AG08395 (cell line): ENCODE measurements around the gene SCUBE2.
"Not testable (repeated sequence)": the region's sequence is repeated elsewhere in the genome, so short reads cannot be mapped to it uniquely, and the experiment has no call there.

Experiments used
- DNase-seq: peaks from one replicate; pipeline ENCODE4 v3.0.0; 2012; ENCODE audit warnings: mixed read lengths, low spot score

The SCUBE2 gene

DNA sequence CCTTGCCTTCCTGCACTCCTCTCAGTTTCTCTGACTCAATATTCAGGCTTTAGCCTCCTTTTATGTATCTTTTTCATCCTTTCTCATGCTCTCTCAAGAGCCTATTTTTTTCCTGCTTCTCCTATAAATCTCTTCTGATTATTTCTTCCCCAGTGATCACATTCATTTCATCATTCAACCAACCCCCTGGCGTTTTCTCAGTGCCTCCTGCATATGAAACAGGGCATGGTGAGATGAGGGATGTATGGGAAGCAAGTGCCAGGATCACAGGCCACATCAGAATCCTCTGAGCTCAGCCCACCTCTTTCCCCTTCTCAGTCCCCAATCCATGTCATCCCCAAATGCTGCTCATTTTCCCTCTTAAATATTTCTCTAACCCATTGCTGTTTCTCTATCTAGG is 48.9 kb downstream of the SCUBE2 start:
- no peak for DNase-seq

DNA sequence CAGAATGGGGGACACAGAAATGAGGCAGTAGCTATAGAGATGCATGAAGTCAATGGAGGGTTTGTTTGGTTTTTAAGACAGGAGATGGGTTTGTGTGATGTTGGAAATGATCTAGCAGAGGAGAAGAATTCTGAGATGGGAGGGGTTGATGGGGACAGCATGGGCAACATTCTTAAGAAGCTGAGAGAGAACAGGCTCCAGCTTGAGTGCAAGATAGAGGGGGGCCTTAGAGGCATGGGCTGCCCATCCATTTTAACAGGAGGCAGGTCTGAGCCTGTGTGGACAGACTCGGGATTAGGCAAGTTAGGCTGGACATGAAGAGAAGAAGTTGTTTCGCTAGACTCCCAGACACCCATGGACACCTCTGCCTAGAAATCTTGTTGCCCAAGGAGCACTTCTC is 49.7 kb downstream of the SCUBE2 start:
- DNase-seq, result no peak

DNA sequence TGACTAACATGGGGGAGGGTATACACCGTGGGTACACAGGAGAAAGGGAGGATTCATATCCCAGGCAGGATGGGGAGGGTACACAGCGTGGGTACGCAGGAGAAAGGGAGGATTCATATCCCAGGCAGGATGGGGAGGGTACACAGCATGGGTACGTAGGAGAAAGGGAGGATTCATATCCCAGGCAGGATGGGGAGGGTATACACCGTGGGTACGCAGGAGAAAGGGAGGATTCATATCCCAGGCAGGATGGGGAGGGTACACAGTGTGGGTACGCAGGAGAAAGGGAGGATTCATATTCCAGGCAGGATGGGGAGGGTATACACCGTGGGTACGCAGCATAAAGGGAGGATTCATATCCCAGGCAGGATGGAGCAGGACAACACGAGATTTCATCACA is 51.0 kb downstream of the SCUBE2 start:
- no peak for DNase-seq

DNA sequence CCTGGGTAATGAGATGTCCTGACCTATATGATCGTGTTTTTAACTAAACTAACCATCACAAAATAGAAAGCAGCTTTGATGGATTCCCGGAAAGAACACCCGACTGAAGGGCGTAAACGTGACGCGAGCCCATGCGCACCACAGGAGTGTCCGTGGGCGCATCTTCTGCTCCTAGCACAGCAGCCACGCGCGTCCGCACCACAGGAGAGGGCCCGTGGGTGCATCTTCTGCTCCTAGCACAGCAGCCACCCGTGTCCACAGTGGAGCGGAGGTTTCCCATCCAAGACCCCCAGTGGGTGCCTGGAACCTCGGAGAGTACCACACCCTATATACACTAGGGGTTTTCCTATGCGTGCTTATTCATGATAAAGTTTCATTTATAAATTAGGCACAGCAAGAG is 51.5 kb downstream of the SCUBE2 start:
- no peak for DNase-seq

DNA sequence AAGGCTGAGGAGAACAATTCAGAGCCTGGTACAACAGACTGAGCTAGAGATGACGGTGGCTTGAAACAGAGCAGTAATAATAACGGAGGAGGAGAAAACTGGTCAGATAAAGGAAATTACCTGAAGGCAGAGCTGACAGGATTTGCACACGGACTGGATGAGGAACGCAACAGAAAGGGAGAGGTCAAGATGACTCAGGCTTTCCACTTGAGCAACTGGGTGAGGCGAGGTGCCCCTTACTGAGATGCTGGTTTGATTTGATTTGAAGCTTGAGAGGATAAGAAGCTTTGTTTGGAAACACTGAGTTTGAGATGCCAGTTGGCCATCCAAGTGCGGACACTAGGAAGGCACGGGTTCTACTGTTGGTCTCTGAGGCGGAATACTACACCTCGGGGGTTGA is 52.2 kb downstream of the SCUBE2 start:
- DNase-seq, result no peak

DNA sequence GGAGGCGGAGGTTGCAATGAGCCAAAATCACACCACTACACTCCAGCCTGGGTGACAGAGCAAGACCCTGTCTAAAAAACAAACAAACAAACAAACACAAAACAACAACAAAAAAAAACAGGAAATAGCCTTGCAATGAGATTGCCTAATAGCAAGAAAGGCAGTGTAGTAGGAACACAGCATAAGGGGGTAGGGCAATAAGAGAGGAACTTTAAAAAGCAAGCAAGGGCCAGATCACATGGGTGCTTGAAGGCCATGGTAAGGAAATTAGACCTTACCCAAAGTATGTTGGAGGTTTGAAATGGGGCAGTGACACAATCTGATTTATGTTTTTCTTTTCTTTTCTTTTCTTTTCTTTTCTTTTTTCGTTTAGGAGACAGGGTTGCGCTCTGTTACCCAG is 52.9 kb downstream of the SCUBE2 start:
- DNase-seq, result no peak

DNA sequence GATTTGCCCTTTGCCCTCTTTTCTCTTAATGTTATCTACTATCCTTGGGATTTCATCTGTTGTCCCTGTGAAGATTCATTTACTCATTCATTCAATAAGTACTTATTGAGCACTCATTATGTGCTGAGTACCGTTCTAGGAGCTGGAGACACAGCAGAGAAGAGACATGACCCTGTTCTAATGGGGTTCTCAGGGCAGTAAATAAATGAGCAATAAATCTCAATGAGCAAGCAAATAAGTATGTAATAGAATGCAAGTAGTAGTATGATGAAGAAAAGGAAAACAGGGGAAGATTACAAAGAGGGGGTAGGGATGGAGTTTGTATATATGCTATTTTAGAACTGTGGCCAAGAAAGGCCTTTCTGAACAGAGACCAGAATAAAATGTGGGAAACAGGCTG is 53.4 kb downstream of the SCUBE2 start:
- DNase-seq, result no peak

- DNase-seq, result no peak
These were observed 54.2 kb downstream of the SCUBE2 start for GRCh38 chr11:9037046-9037780.

GRCh38 chr11:9030601-9031000 is 60.8 kb downstream of the SCUBE2 start:
- no peak for DNase-seq

- no peak for DNase-seq
These were observed 62.0 kb downstream of the SCUBE2 start for GRCh38 chr11:9029422-9029821.

- DNase-seq, result no peak
These were observed 62.8 kb downstream of the SCUBE2 start for GRCh38 chr11:9028581-9028980.

DNA sequence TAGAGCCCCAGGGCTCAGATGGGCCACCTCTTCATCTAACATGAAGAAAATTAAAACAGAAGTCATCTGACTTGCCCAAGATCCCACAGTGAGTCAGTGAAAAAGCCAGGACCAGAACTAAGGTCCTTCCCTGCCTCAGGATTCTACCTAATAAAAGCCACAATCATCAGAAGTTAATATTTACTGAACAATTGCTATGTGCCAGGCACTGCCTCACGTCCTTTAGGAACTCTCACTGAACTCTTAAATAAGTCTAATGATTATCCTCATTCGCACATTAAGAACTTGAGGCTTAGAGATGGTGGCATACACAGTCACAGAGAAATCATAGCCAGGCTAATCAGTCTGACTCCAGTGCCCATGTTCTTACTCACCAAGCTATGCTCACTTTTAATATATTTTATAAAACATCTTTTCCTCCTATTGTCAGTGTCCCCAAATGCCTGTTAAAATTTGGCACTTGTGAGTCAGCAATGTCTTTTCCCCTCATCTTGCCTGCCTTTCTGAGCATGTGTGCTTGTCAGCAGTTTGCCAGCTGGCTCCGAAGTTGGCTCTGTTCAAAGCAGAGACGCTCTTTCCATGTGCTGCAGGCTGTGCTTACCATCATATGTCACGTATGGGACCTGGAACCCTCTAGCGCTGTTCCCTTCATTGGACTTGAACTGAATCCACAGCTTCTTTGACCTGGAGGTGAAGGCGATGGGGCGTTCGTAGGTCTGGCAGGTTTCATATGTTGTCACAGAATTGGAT is 66.1 kb downstream of the SCUBE2 start:
- DNase-seq, result peak; percentile 20

- DNase-seq, result no peak
These were observed 68.3 kb downstream of the SCUBE2 start for GRCh38 chr11:9022961-9023680.

GRCh38 chr11:9020916-9021315 is 70.5 kb downstream of the SCUBE2 start:
- no peak for DNase-seq

- DNase-seq, result no peak
These were observed 71.5 kb downstream of the SCUBE2 start for GRCh38 chr11:9019861-9020260.

DNA sequence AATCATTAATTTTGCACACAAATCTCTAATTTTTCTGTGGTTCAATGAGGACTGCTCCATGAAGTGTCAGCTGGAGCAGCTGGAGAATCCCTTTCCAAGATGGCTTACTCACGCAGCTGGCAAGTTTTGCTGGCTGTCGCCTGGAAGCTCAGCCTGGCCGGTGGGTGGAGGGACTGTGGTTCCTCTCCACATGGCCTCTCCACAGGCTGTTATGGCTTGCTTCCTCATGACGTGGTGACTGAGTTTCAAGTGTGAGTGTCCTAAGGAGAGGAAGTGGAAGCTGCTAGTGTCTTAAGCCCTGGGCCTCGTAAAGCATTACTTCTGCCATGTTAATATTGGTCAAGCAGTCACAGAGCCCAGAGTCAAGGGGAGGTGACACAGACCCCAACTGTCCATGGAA is 73.6 kb downstream of the SCUBE2 start:
- DNase-seq, result peak; percentile 91

GRCh38 chr11:9016916-9017642 is 74.3 kb downstream of the SCUBE2 start:
- DNase-seq, result no peak

DNA sequence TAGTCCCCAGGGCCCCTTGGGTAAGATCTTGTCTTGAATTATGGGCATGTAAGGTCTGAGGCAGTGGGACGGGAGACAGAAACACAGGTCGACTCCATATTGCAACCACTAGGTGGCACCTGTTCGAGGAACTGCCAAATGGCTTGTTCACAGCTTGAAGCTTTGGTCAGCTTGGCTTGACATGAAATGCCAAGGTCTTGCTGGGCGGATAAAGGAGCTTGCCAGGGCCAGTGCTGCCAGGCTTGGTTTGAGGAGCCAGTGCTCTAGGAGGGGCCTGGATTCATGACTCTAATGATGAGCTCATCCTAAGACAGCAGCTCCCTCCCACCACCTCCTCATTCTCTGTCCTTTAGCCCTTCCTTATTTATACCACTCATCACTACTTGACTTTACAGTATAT is 75.7 kb downstream of the SCUBE2 start:
- peak; percentile 84 for DNase-seq

GRCh38 chr11:9014826-9015225 is 76.6 kb downstream of the SCUBE2 start:
- DNase-seq, result no peak

DNA sequence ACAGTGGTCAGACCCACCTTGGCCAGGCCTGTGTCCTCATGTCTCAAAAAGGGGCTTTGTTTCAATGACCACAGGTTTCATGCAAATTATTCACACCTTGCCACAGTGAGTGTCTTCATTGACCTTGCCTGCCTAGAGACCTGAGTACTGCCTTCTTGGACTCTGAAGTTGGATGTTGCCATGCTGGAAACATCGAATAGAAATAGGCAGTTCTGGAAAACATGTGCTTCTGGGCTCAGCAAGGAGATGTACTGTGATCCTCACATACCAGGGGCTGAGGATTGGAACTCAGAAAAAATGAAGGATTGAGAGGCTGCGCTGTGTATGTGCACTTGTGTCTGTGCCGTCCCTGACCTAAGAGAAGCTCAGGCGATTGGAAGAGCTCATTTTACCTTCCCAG is 78.0 kb downstream of the SCUBE2 start:
- DNase-seq, result no peak

GRCh38 chr11:9009538-9009937 is 81.9 kb downstream of the SCUBE2 start:
- DNase-seq, result not testable (repeated sequence)

- no peak for DNase-seq
These were observed 82.7 kb downstream of the SCUBE2 start for GRCh38 chr11:9008661-9009060.
